Suprapubic skin (tissue), 4 donors: ENCODE measurements around the gene BTG4.

Source experiments
- POLR2A ChIP-seq, 2 donors: fragments of 450-650 bp; IDR thresholded peaks; one replicate each; pipeline ENCODE4 v1.6.1; 2017; ENCODE audit warnings: antibody characterized with exemption in 2 of 2, mild to moderate bottlenecking in 2 of 2, moderate library complexity in 2 of 2
- POLR2AphosphoS5 ChIP-seq, 3 donors: sonication (generic); formaldehyde crosslinking; IDR thresholded peaks; one replicate each; pipeline ENCODE4 v1.6.1; 2017; ENCODE audit warnings: antibody characterized with exemption in 3 of 3
- TF ChIP-seq, protein P1 (sequence below), 2 donors: fragments of 200-600 bp in 1 of 2; fragments of 450-650 bp in 1 of 2; sonication (generic) in 1 of 2; IDR thresholded peaks; one replicate each; pipeline ENCODE4 v1.5.1; 2016 to 2019; ENCODE audit warnings: antibody characterized with exemption in 2 of 2, mild to moderate bottlenecking in 1 of 2, moderate library complexity in 1 of 2

DNA sequence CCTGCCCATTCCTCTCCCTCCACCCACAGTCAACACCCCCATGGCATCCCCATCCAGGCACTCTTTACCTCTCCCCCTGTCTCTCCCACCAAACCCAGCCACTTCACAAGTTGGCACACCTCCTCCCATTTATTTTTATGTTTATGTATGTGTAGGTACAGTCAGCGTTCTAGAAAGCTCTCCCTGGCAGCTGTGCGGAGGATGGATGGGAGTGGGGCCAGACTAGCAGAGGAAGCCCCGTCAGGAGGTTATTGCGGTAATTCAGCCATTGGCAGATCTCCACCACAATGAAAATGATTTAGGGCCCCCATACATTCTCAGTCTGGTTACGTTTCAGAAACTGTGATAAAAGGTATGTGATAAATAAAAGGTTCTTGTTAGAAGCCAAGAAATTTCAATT lies 51.3 kb downstream of the BTG4 start:
- TF ChIP-seq, protein P1, sequence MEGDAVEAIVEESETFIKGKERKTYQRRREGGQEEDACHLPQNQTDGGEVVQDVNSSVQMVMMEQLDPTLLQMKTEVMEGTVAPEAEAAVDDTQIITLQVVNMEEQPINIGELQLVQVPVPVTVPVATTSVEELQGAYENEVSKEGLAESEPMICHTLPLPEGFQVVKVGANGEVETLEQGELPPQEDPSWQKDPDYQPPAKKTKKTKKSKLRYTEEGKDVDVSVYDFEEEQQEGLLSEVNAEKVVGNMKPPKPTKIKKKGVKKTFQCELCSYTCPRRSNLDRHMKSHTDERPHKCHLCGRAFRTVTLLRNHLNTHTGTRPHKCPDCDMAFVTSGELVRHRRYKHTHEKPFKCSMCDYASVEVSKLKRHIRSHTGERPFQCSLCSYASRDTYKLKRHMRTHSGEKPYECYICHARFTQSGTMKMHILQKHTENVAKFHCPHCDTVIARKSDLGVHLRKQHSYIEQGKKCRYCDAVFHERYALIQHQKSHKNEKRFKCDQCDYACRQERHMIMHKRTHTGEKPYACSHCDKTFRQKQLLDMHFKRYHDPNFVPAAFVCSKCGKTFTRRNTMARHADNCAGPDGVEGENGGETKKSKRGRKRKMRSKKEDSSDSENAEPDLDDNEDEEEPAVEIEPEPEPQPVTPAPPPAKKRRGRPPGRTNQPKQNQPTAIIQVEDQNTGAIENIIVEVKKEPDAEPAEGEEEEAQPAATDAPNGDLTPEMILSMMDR (IDR thresholded peaks at IDR 0.05) = no peak
- TF ChIP-seq POLR2A (IDR thresholded peaks at IDR 0.05) (no peak), POLR2AphosphoS5 (IDR thresholded peaks at IDR 0.05) (no peak)
